H9 (cell line): ENCODE results near the gene OSM. TPM values are rescaled to one million over a fixed set of nuclear protein-coding genes. Genes with fewer than 3 reads are reported as not detected.

Experiments
- DNase-seq: peaks from one replicate; pipeline ENCODE4 v3.0.0-alpha.2; 2017
- H2AFZ ChIP-seq: one replicate; pipeline ENCODE4 v1.6.1; 2013; ENCODE audit warnings: mild to moderate bottlenecking, low read length, control low read depth, moderate library complexity
- H2AK5ac ChIP-seq: 2 replicates; pipeline ENCODE4 v1.6.1; 2013; ENCODE audit warnings: low read length, control low read depth, mixed read lengths; ENCODE audit not compliant: insufficient read length
- H2BK120ac ChIP-seq: one replicate; pipeline ENCODE4 v1.6.1; 2013; ENCODE audit warnings: low read depth, mild to moderate bottlenecking, low read length, control low read depth, inconsistent platforms; ENCODE audit not compliant: poor library complexity, severe bottlenecking
- H2BK12ac ChIP-seq: 2 replicates; pipeline ENCODE4 v1.6.1; 2013; ENCODE audit warnings: low read length, control low read depth, mixed read lengths, low read depth; ENCODE audit not compliant: insufficient read length
- H2BK15ac ChIP-seq: 2 replicates; pipeline ENCODE4 v1.6.1; 2013; ENCODE audit warnings: low read depth, low read length, control low read depth
- H2BK20ac ChIP-seq: one replicate; pipeline ENCODE4 v1.6.1; 2013; ENCODE audit warnings: low read depth, mild to moderate bottlenecking, low read length, control low read depth, inconsistent platforms; ENCODE audit not compliant: poor library complexity, severe bottlenecking
- H2BK5ac ChIP-seq: 2 replicates; pipeline ENCODE4 v1.6.1; 2013; ENCODE audit warnings: low read length, control low read depth, mixed read lengths; ENCODE audit not compliant: insufficient read length
- H3K14ac ChIP-seq: 2 replicates; pipeline ENCODE4 v1.6.1; 2013; ENCODE audit warnings: low read length, control low read depth; ENCODE audit not compliant: insufficient read depth
- H3K18ac ChIP-seq: 2 replicates; pipeline ENCODE4 v1.6.1; 2013; ENCODE audit warnings: low read depth, mild to moderate bottlenecking, mixed read lengths, low read length, control low read depth; ENCODE audit not compliant: insufficient read length
- H3K23ac ChIP-seq: 2 replicates; pipeline ENCODE4 v1.6.1; 2013; ENCODE audit warnings: low read length, control low read depth, mixed read lengths, low read depth; ENCODE audit not compliant: insufficient read length
- H3K23me2 ChIP-seq: 2 replicates; pipeline ENCODE4 v1.6.1; 2013; ENCODE audit warnings: low read depth, mild to moderate bottlenecking, mixed read lengths, low read length, control low read depth; ENCODE audit not compliant: insufficient read length, poor library complexity, severe bottlenecking
- H3K27ac ChIP-seq: 2 replicates; pipeline ENCODE4 v1.5.1; 2013; ENCODE audit warnings: low read length, control low read depth, mixed read lengths, low read depth; ENCODE audit not compliant: insufficient read length
- H3K27me3 ChIP-seq: 2 replicates; pipeline ENCODE4 v1.6.1; 2013; ENCODE audit warnings: low read length, control low read depth, inconsistent platforms; ENCODE audit not compliant: insufficient read depth
- H3K4ac ChIP-seq: 2 replicates; pipeline ENCODE4 v1.6.1; 2013; ENCODE audit warnings: low read depth, mild to moderate bottlenecking, control low read depth, inconsistent platforms, low read length, moderate library complexity
- H3K4me1 ChIP-seq: 2 replicates; pipeline ENCODE4 v1.6.1; 2013; ENCODE audit warnings: low read length, control low read depth, inconsistent platforms; ENCODE audit not compliant: insufficient read depth
- H3K4me2 ChIP-seq: 2 replicates; pipeline ENCODE4 v1.6.1; 2013; ENCODE audit warnings: low read length, control low read depth, mixed read lengths; ENCODE audit not compliant: insufficient read length, insufficient read depth
- H3K56ac ChIP-seq: 2 replicates; pipeline ENCODE4 v1.6.1; 2013; ENCODE audit warnings: low read depth, mild to moderate bottlenecking, mixed read lengths, low read length, control low read depth; ENCODE audit not compliant: insufficient read length
- H3K79me1 ChIP-seq: 2 replicates; pipeline ENCODE4 v1.6.1; 2013; ENCODE audit warnings: low read depth, mild to moderate bottlenecking, moderate library complexity, low read length, control low read depth, inconsistent platforms; ENCODE audit not compliant: insufficient read depth, poor library complexity, severe bottlenecking
- H3K79me2 ChIP-seq: 2 replicates; pipeline ENCODE4 v1.6.1; 2013; ENCODE audit warnings: low read length, control low read depth, inconsistent platforms; ENCODE audit not compliant: insufficient read depth
- H3K9ac ChIP-seq: 2 replicates; pipeline ENCODE4 v1.6.1; 2013; ENCODE audit warnings: low read length, control low read depth, mixed read lengths; ENCODE audit not compliant: insufficient read length; ENCODE audit errors: extremely low read depth
- H3K9me3 ChIP-seq: one replicate; pipeline ENCODE4 v1.6.1; 2013; ENCODE audit warnings: low read depth, low read length, inconsistent platforms; ENCODE audit not compliant: control insufficient read depth
- H3T11ph ChIP-seq: one replicate; pipeline ENCODE4 v1.6.1; 2013; ENCODE audit warnings: mild to moderate bottlenecking, low read length, control low read depth, inconsistent platforms
- H4K20me1 ChIP-seq: one replicate; pipeline ENCODE4 v1.6.1; 2013; ENCODE audit not compliant: control insufficient read depth, insufficient read length, insufficient read depth
- H4K5ac ChIP-seq: 2 replicates; pipeline ENCODE4 v1.6.1; 2013; ENCODE audit warnings: low read depth, mild to moderate bottlenecking, mixed read lengths, low read length, control low read depth; ENCODE audit not compliant: insufficient read length
- H4K8ac ChIP-seq: replicated peaks from 2 replicates; pipeline ENCODE4 v1.6.1; 2013; ENCODE audit warnings: low read length, control low read depth, mixed read lengths, low read depth; ENCODE audit not compliant: insufficient read length
- H4K91ac ChIP-seq: 2 replicates; pipeline ENCODE4 v1.6.1; 2013; ENCODE audit warnings: low read depth, mild to moderate bottlenecking, moderate library complexity, mixed read lengths, low read length, control low read depth; ENCODE audit not compliant: insufficient read length
- H3K27ac Mint-ChIP-seq, 3 experiments: 2 replicates in 2 of 3; 3 replicates in 1 of 3; pipeline ENCODE4 v1.8.0; 2020 to 2021; ENCODE audit warnings: mixed read lengths in 3 of 3, mild to moderate bottlenecking in 1 of 3, moderate library complexity in 1 of 3
- H3K27me3 Mint-ChIP-seq: 2 replicates; pipeline ENCODE4 v1.8.0; 2021; ENCODE audit warnings: low read depth, mild to moderate bottlenecking, moderate library complexity, mixed read lengths
- H3K36me3 Mint-ChIP-seq, 3 experiments: 2 replicates in 2 of 3; 3 replicates in 1 of 3; pipeline ENCODE4 v1.8.0; 2020 to 2021; ENCODE audit warnings: low read depth in 3 of 3, mixed read lengths in 3 of 3; ENCODE audit not compliant: insufficient read depth in 1 of 3
- H3K4me1 Mint-ChIP-seq, 2 experiments: 2 replicates each; pipeline ENCODE4 v1.8.0; 2020; ENCODE audit warnings: mixed read lengths in 2 of 2
- H3K4me3 Mint-ChIP-seq, 2 experiments: 2 replicates in 1 of 2; 3 replicates in 1 of 2; pipeline ENCODE4 v1.8.0; 2020 to 2021; ENCODE audit warnings: mild to moderate bottlenecking in 2 of 2, mixed read lengths in 2 of 2, moderate library complexity in 1 of 2
- H3K9me3 Mint-ChIP-seq, 2 experiments: 2 replicates in 1 of 2; 3 replicates in 1 of 2; pipeline ENCODE4 v1.8.0; 2020; ENCODE audit warnings: mild to moderate bottlenecking in 2 of 2, mixed read lengths in 2 of 2, moderate library complexity in 1 of 2
- whole genome bisulfite sequencing: extraction: QIAGEN DNeasy Blood & Tissue Kit; methylation state at CpG from one replicate; pipeline ENCODE4 v1.1.7; 2013; ENCODE audit warnings: missing lambda C conversion rate, low lambda C conversion rate, mixed read lengths; ENCODE audit not compliant: insufficient read length; ENCODE audit errors: extremely low coverage; 5-methylcytosine and 5-hydroxymethylcytosine counted together
- total RNA-seq: library from RNA; stranded (reverse); gene quantifications from 2 replicates; pipeline ENCODE4 v1.2.1, GENCODE V29; 2021
- TF ChIP-seq, protein P1 (sequence below): fragments of 200-600 bp; sonication (generic); conservative IDR thresholded peaks from 3 replicates; pipeline ENCODE4 v1.8.0; 2021; ENCODE audit warnings: antibody characterized with exemption, mild to moderate bottlenecking

Gene OSM
- total RNA-seq, 1 experiment from 2014 or later = not detected

GRCh38 chr22:30302810-30303138 is 36.1 kb upstream of the OSM start:
- WGBS = no CpG with 5 or more reads among the region's 5 CpGs
- Mint-ChIP-seq H3K27ac (peak overlapping the region; percentile 46 to 75 (median 73); a peak in 4 of 7 replicates), H3K27me3 (no peaks in the 10 kb centered on the region; the same call in 1 of the 2 replicates), H3K4me1 (peaks cover 4 to 8% of the 10 kb centered on the region in 2 experiments; a peak in 3 of 4 replicates), H3K9me3 (peaks cover 0 to 1% of the 10 kb centered on the region in 2 experiments; a peak in 1 of 5 replicates), H3K4me3 (no peak overlapping the region), H3K36me3 (peaks cover 0 to 6% (median 0%) of the 10 kb centered on the region in 3 experiments; a peak in 1 of 7 replicates)
- Histone ChIP-seq H3K23ac (no peak overlapping the region), H3K27ac (no peak overlapping the region), H4K5ac (no peak overlapping the region), H2BK20ac (no peak overlapping the region), H4K8ac (no peak overlapping the region), H3K79me2 (no peaks in the 10 kb centered on the region), H2AFZ (no peak overlapping the region), H3K27me3 (no peaks in the 10 kb centered on the region), H3K4me1 (no peaks in the 10 kb centered on the region), H3K4ac (no peak overlapping the region), H3K79me1 (no peaks in the 10 kb centered on the region), H2AK5ac (no peak overlapping the region), H4K20me1 (no peaks in the 10 kb centered on the region), H2BK15ac (no peak overlapping the region), H2BK5ac (no peak overlapping the region), H2BK12ac (no peak overlapping the region), H3K56ac (no peak overlapping the region), H3K9me3 (no peaks in the 10 kb centered on the region), H3K9ac (no peak overlapping the region), H4K91ac (no peak overlapping the region), H3K18ac (no peak overlapping the region), H3T11ph (no peak overlapping the region), H3K4me2 (no peak overlapping the region), H3K14ac (no peak overlapping the region), H3K23me2 (no peaks in the 10 kb centered on the region), H2BK120ac (no peak overlapping the region)
- no peak for DNase-seq
- TF ChIP-seq, protein P1, sequence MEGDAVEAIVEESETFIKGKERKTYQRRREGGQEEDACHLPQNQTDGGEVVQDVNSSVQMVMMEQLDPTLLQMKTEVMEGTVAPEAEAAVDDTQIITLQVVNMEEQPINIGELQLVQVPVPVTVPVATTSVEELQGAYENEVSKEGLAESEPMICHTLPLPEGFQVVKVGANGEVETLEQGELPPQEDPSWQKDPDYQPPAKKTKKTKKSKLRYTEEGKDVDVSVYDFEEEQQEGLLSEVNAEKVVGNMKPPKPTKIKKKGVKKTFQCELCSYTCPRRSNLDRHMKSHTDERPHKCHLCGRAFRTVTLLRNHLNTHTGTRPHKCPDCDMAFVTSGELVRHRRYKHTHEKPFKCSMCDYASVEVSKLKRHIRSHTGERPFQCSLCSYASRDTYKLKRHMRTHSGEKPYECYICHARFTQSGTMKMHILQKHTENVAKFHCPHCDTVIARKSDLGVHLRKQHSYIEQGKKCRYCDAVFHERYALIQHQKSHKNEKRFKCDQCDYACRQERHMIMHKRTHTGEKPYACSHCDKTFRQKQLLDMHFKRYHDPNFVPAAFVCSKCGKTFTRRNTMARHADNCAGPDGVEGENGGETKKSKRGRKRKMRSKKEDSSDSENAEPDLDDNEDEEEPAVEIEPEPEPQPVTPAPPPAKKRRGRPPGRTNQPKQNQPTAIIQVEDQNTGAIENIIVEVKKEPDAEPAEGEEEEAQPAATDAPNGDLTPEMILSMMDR = no peak
